Hematopoietic multipotent progenitor cell treated with erythropoietin and hydrocortisone succinate and interleukin-3 and kit ligand, for 17 days (in vitro differentiated cells): Measurements from ENCODE around the gene PKNOX2.

Source experiments
- DNase-seq: peaks from one replicate; pipeline ENCODE4 v3.0.0-alpha.2; 2015; ENCODE audit warnings: low spot score

The PKNOX2 gene

GRCh38 chr11:125155100-125155444 is 9.5 kb upstream of the PKNOX2 start:
- DNase-seq, result no peak

GRCh38 chr11:125155767-125156166 is 8.8 kb upstream of the PKNOX2 start:
- no peak for DNase-seq

DNA sequence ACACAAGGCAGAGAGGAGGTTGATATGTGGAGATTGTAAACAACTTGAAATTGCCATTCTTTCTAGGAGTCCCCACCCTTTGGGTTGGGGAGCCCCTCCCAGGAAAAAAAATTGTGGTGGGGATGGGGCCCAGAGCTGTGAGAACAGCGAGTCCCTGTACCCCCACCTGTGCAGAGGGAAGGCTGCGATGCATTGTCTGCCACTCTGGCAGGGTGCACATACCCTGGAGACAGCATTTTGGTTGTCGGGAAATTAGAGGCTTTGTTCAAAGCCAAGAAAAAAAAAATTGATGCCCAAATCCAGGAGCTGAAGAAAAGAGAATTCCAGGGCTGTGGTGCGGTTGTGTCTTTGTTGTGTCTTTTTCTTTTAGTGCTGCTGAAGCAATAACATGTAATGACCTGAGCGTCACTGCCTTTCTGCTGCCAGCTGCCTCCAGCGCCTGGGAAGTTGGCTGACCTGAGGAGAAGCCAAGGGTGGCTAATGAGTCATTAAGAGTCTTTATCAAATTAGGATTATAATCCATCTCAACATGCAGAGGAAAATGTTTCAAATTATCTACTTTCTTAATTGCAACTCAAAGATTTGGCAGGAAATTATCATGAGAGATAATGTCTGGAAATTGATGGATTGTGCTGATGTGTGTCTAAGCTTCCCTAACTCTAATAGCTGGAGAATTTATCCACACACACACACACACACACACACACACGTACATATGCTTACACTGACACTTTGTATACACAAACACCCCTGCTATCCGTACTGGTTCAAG is 8.0 kb upstream of the PKNOX2 start:
- no peak for DNase-seq

DNA sequence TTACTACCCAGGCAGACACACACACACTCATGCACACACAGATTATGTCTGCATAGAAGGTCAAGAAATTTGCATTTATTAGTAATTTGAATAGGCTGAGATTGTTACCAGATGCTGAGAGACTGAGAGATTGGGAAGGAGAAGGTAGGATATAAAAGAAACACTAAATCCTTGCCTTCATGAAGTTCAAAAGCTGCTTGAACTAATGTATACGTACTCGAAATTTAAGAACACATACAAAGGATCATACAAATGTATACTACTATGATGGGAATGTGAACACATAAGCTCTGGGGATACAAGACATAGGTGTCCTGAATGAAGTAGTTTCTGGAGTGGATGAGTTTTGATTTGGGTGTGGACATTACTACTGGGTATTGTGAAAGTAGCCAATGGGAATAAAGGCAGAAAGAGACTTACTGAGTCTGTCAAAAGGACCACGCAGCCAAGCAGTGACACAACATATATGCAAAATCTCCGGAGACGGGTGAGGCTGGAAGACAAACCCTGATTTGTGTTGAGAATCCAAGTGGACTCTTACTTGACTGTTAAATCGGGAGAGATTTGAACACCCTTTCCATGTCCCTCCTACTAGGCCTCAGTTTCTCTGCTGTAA is 7.3 kb upstream of the PKNOX2 start:
- DNase-seq, result no peak

DNA sequence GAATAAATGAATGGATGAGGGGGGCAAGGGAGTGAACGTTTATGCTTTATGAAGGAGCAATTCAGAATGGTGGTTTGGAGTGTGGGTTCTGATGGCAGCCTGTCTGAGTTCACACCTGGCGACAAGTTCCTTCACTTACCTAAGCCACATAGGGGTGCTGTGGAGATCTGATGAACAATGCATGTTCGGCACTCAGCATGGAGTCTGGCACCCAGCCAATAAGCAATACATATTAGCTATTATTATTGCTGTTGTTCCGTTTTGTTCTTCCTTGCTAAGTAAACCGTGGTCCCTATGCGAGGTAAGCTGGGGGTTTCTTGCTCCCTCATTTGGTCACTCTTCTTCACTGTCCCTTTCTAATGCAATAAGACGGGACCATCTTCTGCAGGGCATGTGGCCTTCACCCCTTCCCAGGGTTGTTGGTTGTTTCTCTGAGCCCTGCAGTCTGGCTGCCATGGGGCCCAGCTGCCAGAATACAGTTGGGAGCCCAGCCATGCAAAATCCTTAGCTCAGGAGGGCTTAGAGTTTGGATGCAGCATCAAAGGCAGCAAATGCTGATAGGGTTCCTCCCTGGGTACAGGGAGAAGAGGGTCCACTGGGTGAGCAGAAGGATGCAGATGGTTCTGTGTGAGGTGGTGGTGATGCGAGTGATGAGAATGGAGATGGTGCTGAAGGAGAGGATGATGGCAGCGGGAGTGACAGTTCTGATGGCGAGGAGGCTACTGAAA is 6.4 kb upstream of the PKNOX2 start:
- DNase-seq, result no peak

DNA sequence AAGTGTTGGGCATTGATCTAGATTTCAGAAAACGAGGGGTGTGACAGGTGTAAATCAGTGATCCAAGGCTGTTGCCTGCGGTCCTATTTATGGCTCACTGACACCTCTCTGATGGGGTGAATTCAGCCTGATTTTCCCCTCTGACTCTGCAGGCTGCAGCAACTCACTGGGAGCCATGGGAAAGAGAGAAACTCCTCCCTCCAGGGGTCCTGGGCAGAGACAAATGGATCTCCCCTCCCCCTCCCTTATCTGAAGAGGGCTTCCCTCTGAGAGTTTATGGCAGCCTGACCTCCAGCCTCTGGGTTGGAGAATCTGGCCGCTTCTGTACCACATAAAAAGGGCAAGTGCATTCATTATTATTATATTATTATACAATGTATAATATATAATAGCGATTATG is 1.8 kb upstream of the PKNOX2 start:
- DNase-seq, result no peak

DNA sequence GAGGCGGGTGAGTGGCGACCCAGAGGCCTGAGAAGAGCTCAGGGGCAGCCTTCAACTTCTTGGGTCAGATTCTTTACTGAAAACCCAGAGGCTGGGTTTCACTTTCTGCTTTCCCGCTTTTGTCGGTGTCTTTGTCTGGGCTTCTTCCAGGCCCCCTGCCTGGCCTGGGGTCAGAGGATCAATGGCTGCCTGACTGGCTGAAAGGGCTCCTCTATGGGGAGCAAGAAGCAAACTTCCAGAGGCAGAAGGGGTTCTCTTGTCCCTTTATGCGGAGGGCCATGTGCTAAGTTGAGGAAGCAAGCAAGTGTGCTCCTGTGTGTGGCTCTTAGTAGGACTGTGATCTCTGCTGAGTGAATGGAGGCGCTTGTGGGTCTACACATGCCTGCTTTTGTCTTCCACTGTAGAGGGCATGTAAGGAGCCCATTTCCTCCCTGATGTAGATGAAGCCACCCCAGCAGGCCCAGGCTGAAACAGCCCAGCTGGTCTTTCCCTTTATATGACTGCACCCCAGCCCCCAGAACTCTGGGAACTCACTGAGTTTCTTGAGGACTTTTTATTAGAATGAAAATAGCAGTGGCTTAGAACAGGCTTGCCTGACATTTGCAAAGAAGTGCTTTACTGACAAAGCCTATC is 1.0 kb upstream of the PKNOX2 start:
- no peak for DNase-seq

- DNase-seq, result no peak
Observed at GRCh38 chr11:125164091-125164421, 495 bp upstream of the PKNOX2 start.

GRCh38 chr11:125165111-125165842 is 726 bp downstream of the PKNOX2 start:
- DNase-seq, result no peak

DNA sequence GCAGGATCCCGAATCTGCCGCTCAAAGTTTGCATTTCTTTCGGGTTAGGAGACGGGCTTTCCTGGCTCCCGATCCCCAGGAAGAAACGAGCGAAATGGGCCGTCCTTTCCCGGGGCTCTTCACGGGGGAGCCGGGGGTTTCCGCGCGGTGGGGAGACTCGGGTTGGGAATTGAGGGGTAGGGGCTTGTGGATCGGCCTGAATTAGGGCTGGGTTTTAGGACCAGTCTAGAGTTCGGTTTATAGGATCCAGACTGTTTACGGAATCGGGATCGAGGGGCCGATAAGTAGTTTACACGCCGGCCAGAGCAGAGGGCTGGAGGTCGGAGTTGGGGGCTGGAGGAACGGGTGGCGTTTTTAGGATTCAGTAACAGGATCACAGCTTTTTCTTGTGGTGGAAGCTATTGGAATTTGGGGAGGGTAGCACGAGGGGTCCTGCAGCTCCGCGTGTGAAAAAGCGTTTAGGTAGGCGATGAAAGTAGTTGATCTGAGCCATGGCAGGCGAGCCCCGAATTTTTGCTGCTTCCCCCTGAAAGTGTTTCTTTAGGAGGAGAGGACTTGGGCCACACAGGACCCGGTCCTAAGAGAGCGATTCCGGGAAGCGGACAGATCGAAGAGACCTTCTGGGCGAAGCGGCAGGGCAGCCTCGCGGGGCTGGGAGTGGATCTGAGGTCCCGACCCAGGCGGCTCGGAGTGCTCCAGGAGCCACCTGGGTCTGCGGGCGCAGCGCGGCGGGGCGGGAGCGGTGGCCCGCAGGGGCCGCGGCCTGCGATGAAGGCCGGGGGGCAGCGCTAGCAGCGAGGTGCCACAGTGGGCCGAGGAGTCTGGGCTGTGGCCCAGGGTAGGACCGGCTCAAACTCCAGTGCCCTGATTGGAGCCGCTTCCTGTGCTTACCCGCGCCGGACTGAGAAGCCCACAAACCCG is 1.6 kb downstream of the PKNOX2 start:
- DNase-seq, result no peak

GRCh38 chr11:125166764-125167291 is 2.3 kb downstream of the PKNOX2 start:
- DNase-seq, result no peak

DNA sequence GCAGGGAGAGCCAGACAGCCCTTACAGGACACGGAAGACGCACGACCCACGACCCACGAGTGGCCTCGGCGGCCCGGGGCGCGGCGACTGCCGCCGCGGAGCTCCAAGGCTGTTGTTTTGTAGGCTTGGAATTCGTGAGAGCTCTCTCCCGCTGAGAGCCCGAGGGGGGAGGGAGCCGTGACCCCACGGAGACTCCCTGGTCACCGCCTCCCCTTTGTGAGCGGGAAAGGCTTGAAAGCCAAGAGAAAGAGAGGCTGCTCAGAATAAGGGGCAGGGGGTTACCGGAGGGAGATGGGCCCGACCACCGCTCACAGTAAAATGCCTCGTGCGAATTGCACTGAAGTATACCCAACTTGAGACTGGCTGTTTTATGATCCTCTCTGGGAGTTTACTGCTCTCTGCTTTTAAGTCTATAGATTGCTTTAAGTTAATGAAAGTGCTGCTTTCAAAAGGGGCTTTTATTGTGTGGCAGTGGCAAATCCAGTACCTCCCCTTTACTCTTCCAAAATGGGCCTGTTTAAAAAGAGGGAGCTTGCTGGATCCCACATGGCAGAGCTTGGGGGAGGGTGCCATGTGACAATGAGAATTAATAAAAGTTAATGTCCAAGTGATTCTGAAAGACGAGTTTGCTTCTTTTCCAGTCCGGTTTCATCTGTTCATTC is 2.9 kb downstream of the PKNOX2 start:
- no peak for DNase-seq

GRCh38 chr11:125167954-125168835 is 3.6 kb downstream of the PKNOX2 start:
- DNase-seq, result no peak

- no peak for DNase-seq
Observed at GRCh38 chr11:125168918-125169456, 4.4 kb downstream of the PKNOX2 start.

DNA sequence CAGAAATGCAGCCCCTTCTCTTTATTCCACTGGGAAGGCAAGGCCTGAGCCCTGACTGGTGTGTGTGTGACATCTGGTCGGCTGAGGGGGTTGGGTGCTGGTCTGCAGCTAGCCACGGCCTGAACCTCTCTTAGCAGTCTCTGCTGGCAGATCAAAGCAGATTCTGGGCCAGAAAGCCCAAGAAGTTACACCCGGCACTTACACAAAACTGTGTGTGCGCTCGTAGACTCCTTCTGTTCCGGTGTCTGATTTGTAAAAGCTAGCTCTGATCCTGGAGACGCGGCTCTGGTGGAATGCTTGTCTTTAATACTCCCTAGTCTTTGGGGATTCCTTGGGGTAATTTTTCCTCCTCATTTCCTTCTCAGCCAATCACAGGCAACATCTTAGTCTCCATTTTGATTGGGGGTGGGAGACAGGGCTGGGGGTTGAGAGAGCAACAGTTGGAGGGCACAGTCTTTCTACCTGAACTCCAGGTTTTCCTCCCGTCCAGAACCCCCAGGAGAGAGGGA is 5.5 kb downstream of the PKNOX2 start:
- no peak for DNase-seq

- DNase-seq, result no peak
Observed at GRCh38 chr11:125170510-125171031, 6.0 kb downstream of the PKNOX2 start.

DNA sequence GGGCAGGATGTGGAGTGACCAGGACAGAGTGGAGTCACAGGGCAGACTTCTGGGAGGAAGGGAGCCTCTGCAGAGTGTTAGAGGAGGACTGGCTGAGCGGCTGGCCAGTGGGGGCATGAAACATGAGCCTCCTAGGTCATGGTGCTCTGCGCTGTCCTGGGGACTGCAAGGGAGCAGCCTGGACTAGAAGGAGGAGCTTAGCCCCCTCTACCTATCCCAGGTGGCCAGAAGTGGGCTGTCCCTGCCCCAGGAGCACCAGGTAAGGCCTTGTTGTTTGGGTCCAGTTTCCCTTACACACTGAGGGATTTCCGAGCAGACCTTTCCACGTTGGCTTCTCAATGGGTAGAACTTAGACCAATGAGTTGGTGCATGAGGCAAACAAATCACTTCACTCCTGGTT is 7.4 kb downstream of the PKNOX2 start:
- DNase-seq, result no peak

- no peak for DNase-seq
Observed at GRCh38 chr11:125173027-125173426, 8.5 kb downstream of the PKNOX2 start.

GRCh38 chr11:125173556-125173955 is 9.0 kb downstream of the PKNOX2 start:
- no peak for DNase-seq
